Gastrocnemius medialis (tissue), 4 donors: Measurements from ENCODE around the gene ZMIZ2. TPM values are rescaled to one million over a fixed set of nuclear protein-coding genes. Genes with fewer than 3 reads are reported as not detected.

Source experiments
- ATAC-seq, 2 donors: fragments of 150-250 bp; one replicate each; pipeline ENCODE4 v1.9.1; 2016
- DNase-seq, 2 donors: peaks; one replicate each; pipeline ENCODE4 v3.0.0-alpha.2; 2019
- H3K27ac ChIP-seq, 4 donors: fragments of 200-600 bp; sonication (generic); 1 replicate in 1 of 4; 2 replicates in 3 of 4; pipeline ENCODE4 v1.5.1; 2016 to 2018; ENCODE audit warnings: mild to moderate bottlenecking in 2 of 4, moderate library complexity in 1 of 4
- H3K27me3 ChIP-seq, 3 donors: fragments of 200-600 bp; sonication (generic) in 2 of 3; 1 replicate in 1 of 3; 2 replicates in 2 of 3; pipeline versions ENCODE4 v1.5.1 to v1.6.0; 2016 to 2019; ENCODE audit warnings: mild to moderate bottlenecking in 1 of 3, moderate library complexity in 1 of 3
- H3K36me3 ChIP-seq, 2 donors: fragments of 200-600 bp; sonication (generic) in 1 of 2; one replicate each; pipeline ENCODE4 v1.5.1; 2017 to 2018
- H3K4me1 ChIP-seq, 2 donors: fragments of 200-600 bp; sonication (generic) in 1 of 2; one replicate each; pipeline ENCODE4 v1.5.1; 2016 to 2017; ENCODE audit warnings: mild to moderate bottlenecking in 2 of 2
- H3K4me3 ChIP-seq, 4 donors: fragments of 200-600 bp; sonication (generic) in 3 of 4; 1 replicate in 1 of 4; 2 replicates in 3 of 4; pipeline ENCODE4 v1.5.1; 2016 to 2019; ENCODE audit warnings: mild to moderate bottlenecking in 2 of 4
- H3K9me3 ChIP-seq, 3 donors: fragments of 200-600 bp; sonication (generic) in 2 of 3; 1 replicate in 1 of 3; 2 replicates in 2 of 3; pipeline ENCODE4 v1.5.1; 2016 to 2019
- POLR2A ChIP-seq, 2 donors: fragments of 450-650 bp; IDR thresholded peaks; one replicate each; pipeline ENCODE4 v1.6.1; 2017; ENCODE audit warnings: antibody characterized with exemption in 2 of 2, mild to moderate bottlenecking in 2 of 2, moderate library complexity in 2 of 2
- in situ Hi-C, 4 donors: fragments of 200-750 bp; cut with MboI; loops; one replicate each; pipeline versions ENCODE4 v1.15.0 to v1.8.0; 2017; ENCODE audit warnings: low sequenced_read_pairs in 4 of 4
- intact Hi-C: fragments of 100-400 bp; cut with DNase I; formaldehyde crosslinking; loops from one replicate; pipeline ENCODE4 v1.15.1; 2023; ENCODE audit warnings: low total_unique reads
- total RNA-seq, 4 donors: library from RNA; depleted of rRNA; stranded (reverse); fragments of >200 nt; gene quantifications; one replicate each; pipeline versions ENCODE4 v1.1.0 to v1.2.3, GENCODE V29; 2016
- TF ChIP-seq, protein P1 (sequence below), 5 experiments: fragments of 450-650 bp in 3 of 5; fragments of 200-600 bp in 2 of 5; sonication (generic) in 2 of 5; IDR thresholded peaks in 4 of 5; conservative IDR thresholded peaks in 1 of 5; 1 replicate in 4 of 5; 2 replicates in 1 of 5; pipeline ENCODE4 v1.5.1; 2016 to 2019; ENCODE audit warnings: antibody characterized with exemption in 5 of 5, mild to moderate bottlenecking in 3 of 5, moderate library complexity in 3 of 5

ZMIZ2 gene
- total RNA-seq, 4 donors from 2014 or later, result 10.7 to 19.8 (median 14.0) TPM

DNA sequence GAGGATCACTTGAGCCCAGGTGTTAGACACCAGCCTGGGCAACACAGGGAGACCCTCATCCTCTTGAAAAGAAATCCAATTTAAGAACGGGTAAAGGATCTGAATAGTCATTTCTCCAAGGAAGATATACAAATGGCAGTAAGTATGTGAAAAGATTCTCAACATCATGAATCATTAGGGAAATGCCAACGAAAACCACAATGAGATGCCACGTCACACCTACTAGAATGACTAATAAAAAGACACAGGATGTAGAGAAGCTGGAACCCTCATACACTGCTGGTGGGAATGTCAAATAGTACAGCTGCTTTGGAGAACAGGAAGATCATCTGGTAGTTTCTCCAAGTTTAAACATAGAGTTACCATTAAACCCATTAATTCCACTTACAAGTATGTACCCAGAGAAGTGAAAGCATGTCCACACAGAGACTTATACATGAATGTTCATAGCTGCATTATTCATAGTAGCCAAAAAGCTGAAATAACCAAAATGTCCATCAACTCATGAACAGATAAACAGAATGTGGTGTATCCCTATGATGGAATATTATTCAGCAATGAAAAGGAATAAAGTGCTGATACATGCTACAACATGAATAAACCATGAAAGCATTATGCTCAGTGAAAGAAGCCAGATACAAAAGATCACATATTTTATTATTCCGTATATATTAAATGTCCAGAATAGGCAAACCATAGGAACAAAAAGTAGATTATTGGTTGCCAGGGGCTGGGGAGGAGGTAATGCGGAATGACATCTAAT, 13.1 kb upstream of the ZMIZ2 start:
- no peak overlapping the region for H3K4me3 ChIP-seq
- no peak overlapping the region for H3K27ac ChIP-seq
- TF ChIP-seq, protein P1, sequence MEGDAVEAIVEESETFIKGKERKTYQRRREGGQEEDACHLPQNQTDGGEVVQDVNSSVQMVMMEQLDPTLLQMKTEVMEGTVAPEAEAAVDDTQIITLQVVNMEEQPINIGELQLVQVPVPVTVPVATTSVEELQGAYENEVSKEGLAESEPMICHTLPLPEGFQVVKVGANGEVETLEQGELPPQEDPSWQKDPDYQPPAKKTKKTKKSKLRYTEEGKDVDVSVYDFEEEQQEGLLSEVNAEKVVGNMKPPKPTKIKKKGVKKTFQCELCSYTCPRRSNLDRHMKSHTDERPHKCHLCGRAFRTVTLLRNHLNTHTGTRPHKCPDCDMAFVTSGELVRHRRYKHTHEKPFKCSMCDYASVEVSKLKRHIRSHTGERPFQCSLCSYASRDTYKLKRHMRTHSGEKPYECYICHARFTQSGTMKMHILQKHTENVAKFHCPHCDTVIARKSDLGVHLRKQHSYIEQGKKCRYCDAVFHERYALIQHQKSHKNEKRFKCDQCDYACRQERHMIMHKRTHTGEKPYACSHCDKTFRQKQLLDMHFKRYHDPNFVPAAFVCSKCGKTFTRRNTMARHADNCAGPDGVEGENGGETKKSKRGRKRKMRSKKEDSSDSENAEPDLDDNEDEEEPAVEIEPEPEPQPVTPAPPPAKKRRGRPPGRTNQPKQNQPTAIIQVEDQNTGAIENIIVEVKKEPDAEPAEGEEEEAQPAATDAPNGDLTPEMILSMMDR (IDR thresholded peaks at IDR 0.05 in 4 of 5, conservative IDR thresholded peaks at IDR 0.05 in 1 of 5), result no peak
- TF ChIP-seq POLR2A (IDR thresholded peaks at IDR 0.05), result no peak
- intact Hi-C loops (no loop called here), in situ Hi-C loops (no loop called here)
- no peaks in the 10 kb centered on the region for H3K9me3 ChIP-seq
- H3K36me3 ChIP-seq, result no peaks in the 10 kb centered on the region
- ATAC-seq (no peak), DNase-seq (no peak)
- no peaks in the 10 kb centered on the region for H3K4me1 ChIP-seq
- no peaks in the 10 kb centered on the region for H3K27me3 ChIP-seq

- Histone ChIP-seq H3K27ac (no peak overlapping the region), H3K9me3 (no peaks in the 10 kb centered on the region), H3K4me3 (no peak overlapping the region), H3K4me1 (no peaks in the 10 kb centered on the region), H3K36me3 (no peaks in the 10 kb centered on the region), H3K27me3 (no peaks in the 10 kb centered on the region)
- no peak for ATAC-seq
- DNase-seq, result no peak
- in situ Hi-C loops, result no loop called here
- TF ChIP-seq, protein P1 (IDR thresholded peaks at IDR 0.05 in 4 of 5, conservative IDR thresholded peaks at IDR 0.05 in 1 of 5), result no peak
- no peak for TF ChIP-seq POLR2A (IDR thresholded peaks at IDR 0.05)
- intact Hi-C loops, result no loop called here
Observed at GRCh38 chr7:44736896-44737295, 11.8 kb upstream of the ZMIZ2 start.

- TF ChIP-seq POLR2A (IDR thresholded peaks at IDR 0.05), result no peak
- TF ChIP-seq, protein P1 (IDR thresholded peaks at IDR 0.05 in 4 of 5, conservative IDR thresholded peaks at IDR 0.05 in 1 of 5), result no peak
- intact Hi-C loops, result no loop called here
Observed at GRCh38 chr7:44738051-44738723, 10.5 kb upstream of the ZMIZ2 start.

GRCh38 chr7:44738876-44739665, 9.6 kb upstream of the ZMIZ2 start:
- Histone ChIP-seq H3K4me1 (no peaks in the 10 kb centered on the region), H3K27me3 (no peaks in the 10 kb centered on the region), H3K36me3 (no peaks in the 10 kb centered on the region), H3K27ac (no peak overlapping the region), H3K4me3 (no peak overlapping the region), H3K9me3 (no peaks in the 10 kb centered on the region)
- intact Hi-C loops (no loop called here), in situ Hi-C loops (no loop called here)
- TF ChIP-seq, protein P1 (IDR thresholded peaks at IDR 0.05 in 4 of 5, conservative IDR thresholded peaks at IDR 0.05 in 1 of 5), result no peak
- no peak for TF ChIP-seq POLR2A (IDR thresholded peaks at IDR 0.05)
- DNase-seq, result no peak
- ATAC-seq, result no peak

More at GRCh38 chr7:44738051-44738723, 10.5 kb upstream of the ZMIZ2 start:
- H3K27me3 ChIP-seq, result no peaks in the 10 kb centered on the region
- DNase-seq (no peak), ATAC-seq (no peak)
- H3K36me3 ChIP-seq, result no peaks in the 10 kb centered on the region
- no peaks in the 10 kb centered on the region for H3K9me3 ChIP-seq
- in situ Hi-C loops, result no loop called here
- H3K4me1 ChIP-seq, result no peaks in the 10 kb centered on the region
- no peak overlapping the region for H3K27ac ChIP-seq
- H3K4me3 ChIP-seq, result no peak overlapping the region
